GM12878 (cell line): ENCODE data around the gene RBKS. TPM values are rescaled to one million over a fixed set of nuclear protein-coding genes. Genes with fewer than 3 reads are reported as not detected.

Experiments
- ATAC-seq: fragments of 200-7000 bp; cut with Tn5 transposase; 3 replicates; pipeline ENCODE4 v1.9.1; 2020; ENCODE audit warnings: mild to moderate bottlenecking, moderate library complexity
- BruUV-seq: library from RNA; stranded (reverse); fragments of 400-500 nt; replicated peaks from 2 replicates; lab custom pipeline; 2021; lab: Mats Ljungman, UMichigan
- CTCF ChIA-PET: fragments of 300-600 bp; sonication (Branson Sonifier 250); formaldehyde crosslinking; extraction: SDS; loops from one replicate; lab custom pipeline; 2021; ENCODE audit warnings: inconsistent platforms; lab: Yijun Ruan, JAX
- POLR2A ChIA-PET: fragments of 350-600 bp; formaldehyde crosslinking; extraction: SDS; loops from one replicate; lab custom pipeline; 2021; ENCODE audit warnings: inconsistent platforms; lab: Charles Lee
- RAD21 ChIA-PET: fragments of 300-600 bp; sonication (Branson Sonifier 250); formaldehyde crosslinking; loops from one replicate; lab custom pipeline; 2023; ENCODE audit warnings: antibody characterized with exemption; ENCODE audit not compliant: unreplicated experiment; lab: Charles Lee
- SMC1A ChIA-PET: fragments of 300-600 bp; sonication (Branson Sonifier 250); formaldehyde crosslinking; loops from one replicate; lab custom pipeline; 2023; ENCODE audit not compliant: unreplicated experiment, uncharacterized antibody; lab: Charles Lee
- DNase-seq: peaks from one replicate; pipeline ENCODE4 v3.0.0-alpha.2; 2011; ENCODE audit warnings: low read depth, low spot score
- FAIRE-seq: peaks from 3 replicates; lab custom pipeline; 2011; peaks lifted over from hg19 to GRCh38; lab: Jason Lieb, UNC
- H2AFZ ChIP-seq: 2 replicates; pipeline ENCODE4 v1.6.0; 2011; ENCODE audit warnings: low read depth, low read length, control low read depth; ENCODE audit not compliant: control insufficient read depth
- H3K27ac ChIP-seq: 2 replicates; pipeline ENCODE4 v1.5.1; 2011; ENCODE audit warnings: control low read depth; ENCODE audit not compliant: control insufficient read depth, insufficient read depth
- H3K27me3 ChIP-seq, 2 experiments: replicated peaks in 1 of 2; 2 replicates each; pipeline versions ENCODE4 v1.6.0 to v1.6.1; 2011; ENCODE audit warnings: low read length in 1 of 2; ENCODE audit not compliant: control insufficient read depth in 2 of 2, insufficient read depth in 2 of 2
- H3K36me3 ChIP-seq, 2 experiments: 2 replicates each; pipeline ENCODE4 v1.5.1; 2011; ENCODE audit warnings: low read length in 1 of 2; ENCODE audit not compliant: control insufficient read depth in 2 of 2, insufficient read depth in 2 of 2
- H3K4me1 ChIP-seq: 2 replicates; pipeline ENCODE4 v1.6.1; 2011; ENCODE audit warnings: mild to moderate bottlenecking, low read length, moderate library complexity, mixed read lengths; ENCODE audit not compliant: control insufficient read depth, insufficient read depth
- H3K4me2 ChIP-seq: 2 replicates; pipeline ENCODE4 v1.6.0; 2011; ENCODE audit warnings: control low read depth; ENCODE audit not compliant: control insufficient read depth, insufficient read depth
- H3K4me3 ChIP-seq: fragments of 200-600 bp; sonication (generic); 2 replicates; pipeline ENCODE4 v1.5.1; 2016
- H3K79me2 ChIP-seq: 2 replicates; pipeline ENCODE4 v1.6.0; 2011; ENCODE audit warnings: low read length; ENCODE audit not compliant: control insufficient read depth, insufficient read depth
- H3K9ac ChIP-seq: 2 replicates; pipeline ENCODE4 v1.8.0; 2011; ENCODE audit warnings: low read length, control low read depth, mixed read lengths; ENCODE audit not compliant: control insufficient read depth, insufficient read depth
- H3K9me3 ChIP-seq: replicated peaks from 3 replicates; pipeline ENCODE4 v1.5.1; 2011; ENCODE audit warnings: mild to moderate bottlenecking, low read length; ENCODE audit not compliant: control insufficient read depth, insufficient read depth
- H4K20me1 ChIP-seq: 2 replicates; pipeline ENCODE4 v1.6.0; 2011; ENCODE audit not compliant: control insufficient read depth, insufficient read depth
- CEBPB ChIP-seq, 2 experiments: fragments of 150-350 bp in 1 of 2; IDR thresholded peaks; 2 replicates each; pipeline ENCODE4 v1.6.1; 2012 to 2014; ENCODE audit warnings: low read depth in 2 of 2, low read length in 2 of 2, borderline replicate concordance in 1 of 2, inconsistent platforms in 1 of 2
- EGR1 ChIP-seq, 2 experiments: IDR thresholded peaks; 1 replicate in 1 of 2; 2 replicates in 1 of 2; pipeline ENCODE4 v1.6.1; 2011 to 2012; ENCODE audit warnings: low read depth in 2 of 2, low read length in 2 of 2, borderline replicate concordance in 1 of 2, mild to moderate bottlenecking in 1 of 2, moderate library complexity in 1 of 2
- HDAC2 ChIP-seq: fragments of 200-600 bp; sonication (generic); IDR thresholded peaks from 2 replicates; pipeline ENCODE4 v1.6.1; 2017
- IKZF1 ChIP-seq: fragments of 450-650 bp; conservative IDR thresholded peaks from 2 replicates; pipeline ENCODE4 v1.6.1; 2017; ENCODE audit warnings: antibody characterized with exemption, mild to moderate bottlenecking
- MEF2B ChIP-seq: fragments of 450-650 bp; IDR thresholded peaks from 2 replicates; pipeline ENCODE4 v1.6.1; 2018; ENCODE audit warnings: mild to moderate bottlenecking, moderate library complexity; ENCODE audit not compliant: partially characterized antibody, poor library complexity, severe bottlenecking
- RCOR1 ChIP-seq: conservative IDR thresholded peaks from 2 replicates; pipeline ENCODE4 v1.6.1; 2012; ENCODE audit warnings: low read depth, low read length, improper control_type of control experiment
- SMC3 ChIP-seq: IDR thresholded peaks from 2 replicates; pipeline ENCODE4 v1.6.1; 2011; ENCODE audit warnings: low read length, improper control_type of control experiment, borderline replicate concordance
- SPI1 ChIP-seq: IDR thresholded peaks from 2 replicates; pipeline ENCODE4 v1.6.1; 2011; ENCODE audit warnings: low read depth, mild to moderate bottlenecking, low read length, moderate library complexity, borderline replicate concordance; ENCODE audit not compliant: insufficient read depth
- SREBF2 ChIP-seq: IDR thresholded peaks from 2 replicates; pipeline ENCODE4 v1.6.1; 2012; ENCODE audit warnings: mild to moderate bottlenecking, low read length
- TBL1XR1 ChIP-seq: IDR thresholded peaks from 2 replicates; pipeline ENCODE4 v1.6.1; 2012; ENCODE audit warnings: low read depth, low read length, improper control_type of control experiment
- YY1 ChIP-seq: IDR thresholded peaks from 2 replicates; pipeline ENCODE4 v1.6.1; 2011; ENCODE audit warnings: low read depth, mild to moderate bottlenecking, low read length
- ZNF274 ChIP-seq: IDR thresholded peaks from one replicate; pipeline ENCODE4 v1.8.0; 2011; ENCODE audit not compliant: insufficient read length, insufficient read depth
- ZNF384 ChIP-seq: IDR thresholded peaks from 2 replicates; pipeline ENCODE4 v1.6.1; 2012; ENCODE audit warnings: low read depth, mild to moderate bottlenecking, low read length, improper control_type of control experiment, borderline replicate concordance
- WGBS: methylation state at CpG from one replicate; pipeline ENCODE4 v1.1.6; 2016; ENCODE audit warnings: low lambda C conversion rate; ENCODE audit not compliant: insufficient replicate concordance, insufficient coverage; ENCODE audit errors: missing lambda C conversion rate; 5-methylcytosine and 5-hydroxymethylcytosine counted together
- in situ Hi-C: fragments of 300-500 bp; cut with MboI; formaldehyde crosslinking; loops from 9 replicates; pipeline ENCODE4 v1.14.3; 2018; ENCODE audit warnings: mixed read lengths
- intact Hi-C: fragments of 100-400 bp; cut with micrococcal nuclease; formaldehyde crosslinking; loops from one replicate; pipeline ENCODE4 v1.14.2; 2022; ENCODE audit not compliant: unreplicated experiment
- polyA plus RNA-seq, 11 experiments: library from polyadenylated mRNA; depleted of rRNA in 4 of 11; unstranded in 6 of 11; stranded (reverse) in 5 of 11; fragments of >200 nt; fragmentation: Nextera tagmentation in 4 of 11; fragmentation: Illumina TruSeq in 1 of 11; extraction: Ambion mirVana in 4 of 11; extraction: Trizol in 1 of 11; gene quantifications; 1 replicate in 1 of 11; 2 replicates in 10 of 11; pipeline versions ENCODE4 v1.2.1 to v1.2.3, GENCODE V29; 2011 to 2016; ENCODE audit warnings: inconsistent platforms in 2 of 11, missing spikeins in 2 of 11, low read depth in 1 of 11
- total RNA-seq, 4 experiments: library from RNA; depleted of rRNA in 3 of 4; stranded (reverse); fragments of >200 nt in 3 of 4; fragmentation: Illumina TruSeq in 1 of 4; extraction: Trizol in 1 of 4; gene quantifications; 2 replicates each; pipeline versions ENCODE4 v1.2.1 to v1.2.3, GENCODE V29; 2013 to 2021
- TF ChIP-seq, protein P1 (sequence below): fragments of 450-650 bp; formaldehyde crosslinking; IDR thresholded peaks from 2 replicates; pipeline ENCODE4 v1.4.0; 2020; ENCODE audit warnings: mild to moderate bottlenecking, moderate library complexity

RBKS gene
- total and polyA plus RNA-seq, 10 of the 15 experiments (the other 5 are each of a cell fraction or from before 2014, with no cell fraction given), result 0.39 to 1.8 (median 1.0) TPM

DNA sequence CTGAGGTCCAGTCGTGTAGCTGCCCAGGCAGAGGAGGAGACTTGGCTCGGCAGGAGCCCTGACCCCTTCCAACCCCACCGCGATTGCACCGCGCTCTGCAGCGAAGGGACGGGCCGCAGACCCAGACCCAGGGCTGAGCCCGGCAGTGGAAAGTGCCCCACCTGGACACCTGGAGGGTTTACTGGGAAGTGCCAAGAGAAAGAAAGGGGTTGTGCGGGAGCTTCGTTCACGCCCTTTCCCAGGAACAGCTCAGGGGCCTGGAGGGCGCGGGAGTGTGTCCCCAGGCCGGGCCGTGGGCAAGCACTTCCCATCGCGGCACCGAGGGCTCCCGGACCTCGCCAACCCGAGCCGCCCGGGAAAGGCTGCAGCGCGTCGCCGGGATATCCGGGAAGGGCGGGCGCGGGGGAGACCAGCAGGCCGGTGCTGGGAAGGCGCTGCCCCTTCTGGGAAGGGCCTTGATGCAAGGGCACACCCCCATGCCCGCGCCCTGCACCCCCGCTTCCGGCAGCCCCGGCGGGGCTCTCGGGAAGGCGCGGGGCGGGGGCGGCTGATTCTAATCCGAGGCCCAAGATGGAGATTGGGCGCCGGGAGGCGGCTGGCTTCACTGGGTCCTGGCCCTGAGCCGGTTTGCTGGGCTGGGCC is 154.8 kb downstream of the RBKS start:
- BruUV-seq, result no TSS peak
- ChIA-PET POLR2A (no interaction called here), RAD21 (no interaction called here), SMC1A (interaction anchor here (0.6 kb wide), 1 partner anchor 9 kb away, joined by 3 read pairs; no protein-coding TSS in a partner anchor), CTCF (no interaction called here)
- intact Hi-C loops, result no loop called here
- H3K4me1 ChIP-seq, result peaks cover 2% of the 10 kb centered on the region; the same call in 1 of the 2 replicates
- no peak for FAIRE-seq
- peaks cover 2 to 11% of the 10 kb centered on the region in 2 experiments for H3K27me3 ChIP-seq
- H3K4me3 ChIP-seq, result 0 out of 2 replicates have a peak overlapping the region, but pooled peaks have one; percentile 16
- DNase-seq, result no peak
- in situ Hi-C loops, result no loop called here
- no peak overlapping the region for H3K27ac ChIP-seq
- peak in 1 of 2 experiments; percentile 73; a peak in 2 of 3 replicates for TF ChIP-seq EGR1 (IDR thresholded peaks at IDR 0.05; ENCODE audit: borderline replicate concordance in 1 of 2, low read depth in 2 of 2, low read length in 2 of 2)
- TF ChIP-seq YY1, result 0 out of 2 replicates have a peak, but pooled peaks have one; percentile 17
- TF ChIP-seq HDAC2, result no peak
- 0 out of 2 replicates have a peak, but pooled peaks have one; percentile 19 for TF ChIP-seq IKZF1
- peak overlapping the region; percentile 54 for H3K4me2 ChIP-seq
- H2AFZ ChIP-seq, result peak overlapping the region; percentile 51
- no peaks in the 10 kb centered on the region; the same call in 2 of the 3 replicates for H3K9me3 ChIP-seq
- H3K36me3 ChIP-seq, result no peaks in the 10 kb centered on the region
- H3K9ac ChIP-seq, result no peak overlapping the region
- H3K79me2 ChIP-seq, result no peaks in the 10 kb centered on the region
- no peaks in the 10 kb centered on the region for H4K20me1 ChIP-seq
- peak; percentile 20; the same call in 2 of the 3 replicates for ATAC-seq
- 25% methylated on average over 42 of the region's 51 CpGs for WGBS

DNA sequence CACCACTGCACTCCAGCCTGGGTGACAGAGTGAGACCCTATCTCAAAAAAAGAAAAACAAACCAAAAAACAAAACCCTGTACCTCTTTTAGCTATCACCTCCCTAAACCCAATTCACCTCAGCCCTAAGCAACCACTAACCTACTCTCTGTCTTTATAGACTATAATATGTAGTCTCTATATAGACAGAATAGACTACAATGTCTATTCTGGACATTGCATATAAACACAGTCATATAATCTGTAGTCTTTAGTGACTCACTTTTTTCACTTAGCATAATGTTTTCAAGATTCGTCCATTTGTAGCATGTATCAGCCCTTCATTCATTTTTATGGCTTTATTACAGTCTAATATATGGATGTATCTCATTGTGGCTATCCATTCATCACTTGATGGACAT is 155.9 kb downstream of the RBKS start:
- peaks cover 2 to 11% of the 10 kb centered on the region in 2 experiments for H3K27me3 ChIP-seq
- H2AFZ ChIP-seq, result no peak overlapping the region
- in situ Hi-C loops (no loop called here), intact Hi-C loops (no loop called here)
- ATAC-seq (no peak), FAIRE-seq (no peak), DNase-seq (no peak)
- no TSS peak for BruUV-seq
- H3K4me1 ChIP-seq, result peaks cover 3% of the 10 kb centered on the region; the same call in 1 of the 2 replicates
- H3K36me3 ChIP-seq, result no peaks in the 10 kb centered on the region
- no peaks in the 10 kb centered on the region; the same call in 2 of the 3 replicates for H3K9me3 ChIP-seq
- ChIA-PET CTCF (no interaction called here), RAD21 (no interaction called here), POLR2A (no interaction called here), SMC1A (no interaction called here)
- WGBS, result 35% methylated on average over 1 of the region's 1 CpG
- no peak overlapping the region for H3K9ac ChIP-seq
- H3K4me2 ChIP-seq, result no peak overlapping the region
- H3K4me3 ChIP-seq, result no peak overlapping the region
- no peak overlapping the region for H3K27ac ChIP-seq
- no peaks in the 10 kb centered on the region for H4K20me1 ChIP-seq
- H3K79me2 ChIP-seq, result no peaks in the 10 kb centered on the region
- TF ChIP-seq TBL1XR1, result no peak
- TF ChIP-seq SREBF2, result no peak
- no peak for TF ChIP-seq RCOR1
- no peak for TF ChIP-seq CEBPB (IDR thresholded peaks at IDR 0.05; ENCODE audit: borderline replicate concordance in 1 of 2, low read depth in 2 of 2, low read length in 2 of 2)
- TF ChIP-seq, protein P1, sequence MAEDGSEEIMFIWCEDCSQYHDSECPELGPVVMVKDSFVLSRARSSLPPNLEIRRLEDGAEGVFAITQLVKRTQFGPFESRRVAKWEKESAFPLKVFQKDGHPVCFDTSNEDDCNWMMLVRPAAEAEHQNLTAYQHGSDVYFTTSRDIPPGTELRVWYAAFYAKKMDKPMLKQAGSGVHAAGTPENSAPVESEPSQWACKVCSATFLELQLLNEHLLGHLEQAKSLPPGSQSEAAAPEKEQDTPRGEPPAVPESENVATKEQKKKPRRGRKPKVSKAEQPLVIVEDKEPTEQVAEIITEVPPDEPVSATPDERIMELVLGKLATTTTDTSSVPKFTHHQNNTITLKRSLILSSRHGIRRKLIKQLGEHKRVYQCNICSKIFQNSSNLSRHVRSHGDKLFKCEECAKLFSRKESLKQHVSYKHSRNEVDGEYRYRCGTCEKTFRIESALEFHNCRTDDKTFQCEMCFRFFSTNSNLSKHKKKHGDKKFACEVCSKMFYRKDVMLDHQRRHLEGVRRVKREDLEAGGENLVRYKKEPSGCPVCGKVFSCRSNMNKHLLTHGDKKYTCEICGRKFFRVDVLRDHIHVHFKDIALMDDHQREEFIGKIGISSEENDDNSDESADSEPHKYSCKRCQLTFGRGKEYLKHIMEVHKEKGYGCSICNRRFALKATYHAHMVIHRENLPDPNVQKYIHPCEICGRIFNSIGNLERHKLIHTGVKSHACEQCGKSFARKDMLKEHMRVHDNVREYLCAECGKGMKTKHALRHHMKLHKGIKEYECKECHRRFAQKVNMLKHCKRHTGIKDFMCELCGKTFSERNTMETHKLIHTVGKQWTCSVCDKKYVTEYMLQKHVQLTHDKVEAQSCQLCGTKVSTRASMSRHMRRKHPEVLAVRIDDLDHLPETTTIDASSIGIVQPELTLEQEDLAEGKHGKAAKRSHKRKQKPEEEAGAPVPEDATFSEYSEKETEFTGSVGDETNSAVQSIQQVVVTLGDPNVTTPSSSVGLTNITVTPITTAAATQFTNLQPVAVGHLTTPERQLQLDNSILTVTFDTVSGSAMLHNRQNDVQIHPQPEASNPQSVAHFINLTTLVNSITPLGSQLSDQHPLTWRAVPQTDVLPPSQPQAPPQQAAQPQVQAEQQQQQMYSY, result no peak
- no peak for TF ChIP-seq SPI1
- no peak for TF ChIP-seq MEF2B
- no peak for TF ChIP-seq ZNF274
- TF ChIP-seq SMC3, result no peak
- no peak for TF ChIP-seq ZNF384
